HS-27A (cell line): ENCODE measurements around the gene TBX18.

Experiments
- DNase-seq: peaks from one replicate; pipeline ENCODE4 v3.0.0-alpha.2; 2012; ENCODE audit warnings: low read depth, missing footprints

The TBX18 gene

DNA sequence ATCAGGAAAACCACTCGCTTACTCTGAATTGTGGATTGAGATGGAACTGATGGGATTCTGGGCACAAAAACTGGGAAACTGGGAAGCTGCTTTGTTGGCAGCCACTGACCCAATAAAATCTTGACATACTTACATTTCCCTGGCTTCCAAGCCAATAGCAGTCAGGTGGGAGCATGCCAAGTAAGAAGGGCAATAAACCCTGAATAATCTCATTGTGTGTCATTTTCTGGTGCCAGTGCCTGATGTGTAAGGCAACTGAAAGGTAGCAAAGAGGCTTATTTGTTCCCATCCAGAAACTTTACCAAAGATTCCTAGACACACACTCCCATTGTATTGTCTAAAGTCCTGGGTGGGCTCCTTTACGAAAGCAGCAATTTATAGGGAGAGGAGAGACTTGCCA, 93.2 kb downstream of the TBX18 start:
- no peak for DNase-seq

DNA sequence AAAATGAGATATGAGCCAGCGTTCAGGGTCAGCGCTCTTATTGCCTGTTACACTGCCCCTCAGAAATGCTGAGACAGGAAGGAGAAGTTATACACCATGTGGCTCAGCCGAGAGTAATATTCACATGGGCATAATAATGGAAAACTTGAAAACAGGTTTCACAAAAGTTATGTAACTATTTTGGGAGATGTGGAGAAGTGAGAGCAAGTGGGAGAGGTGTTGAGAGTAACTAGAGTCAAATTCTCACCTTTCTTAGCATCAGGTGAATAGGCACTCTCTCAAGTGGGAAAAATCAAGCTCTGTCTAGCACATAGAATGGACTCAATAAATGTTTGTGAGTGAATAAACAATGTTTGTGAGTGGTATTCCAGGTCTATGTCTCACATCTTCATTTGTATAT, 94.5 kb downstream of the TBX18 start:
- no peak for DNase-seq

DNA sequence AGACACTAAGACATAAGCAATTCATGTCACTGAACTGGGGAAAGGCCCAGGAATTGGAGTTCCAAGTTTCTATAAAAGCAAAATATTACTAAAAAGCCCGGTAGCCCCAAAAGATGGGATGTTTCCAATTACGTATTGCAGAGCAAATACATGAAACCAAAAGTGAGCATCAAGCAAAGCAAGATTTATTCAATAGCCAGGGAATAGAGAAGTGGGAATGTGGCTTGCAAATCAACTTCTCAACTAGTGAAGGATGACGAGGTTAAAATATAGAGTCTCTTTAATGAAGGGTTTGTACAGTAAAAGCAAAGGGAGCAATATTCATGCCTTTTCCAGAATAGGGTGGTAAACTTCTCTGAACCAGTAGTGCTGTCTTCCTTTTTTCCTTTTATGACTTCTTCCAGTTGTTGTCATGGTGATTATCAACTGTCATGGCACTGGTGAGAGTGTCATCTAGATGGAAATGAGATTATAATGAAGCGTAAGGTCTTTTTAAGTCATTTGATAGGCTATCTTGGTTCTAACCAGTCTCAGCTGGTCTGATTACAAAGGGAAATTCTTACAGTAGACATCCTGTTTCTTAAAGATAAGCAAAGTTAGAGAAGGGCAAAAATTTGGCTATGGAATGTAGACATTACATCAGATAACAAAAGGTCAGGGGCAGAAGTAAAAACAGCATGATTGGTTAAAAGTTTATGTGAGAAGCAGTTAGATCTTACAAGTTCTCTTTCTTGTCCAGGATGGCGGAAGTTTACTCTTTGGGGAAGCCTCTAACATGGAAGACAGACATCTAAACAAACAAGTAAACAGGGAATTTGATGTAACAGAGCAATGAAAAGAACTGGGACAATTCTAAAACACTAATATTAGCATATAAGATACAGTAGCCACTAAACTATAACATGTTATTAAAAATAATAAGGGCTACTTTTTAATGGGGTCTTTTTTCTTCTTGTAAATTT, 96.9 kb downstream of the TBX18 start:
- DNase-seq: no peak

DNA sequence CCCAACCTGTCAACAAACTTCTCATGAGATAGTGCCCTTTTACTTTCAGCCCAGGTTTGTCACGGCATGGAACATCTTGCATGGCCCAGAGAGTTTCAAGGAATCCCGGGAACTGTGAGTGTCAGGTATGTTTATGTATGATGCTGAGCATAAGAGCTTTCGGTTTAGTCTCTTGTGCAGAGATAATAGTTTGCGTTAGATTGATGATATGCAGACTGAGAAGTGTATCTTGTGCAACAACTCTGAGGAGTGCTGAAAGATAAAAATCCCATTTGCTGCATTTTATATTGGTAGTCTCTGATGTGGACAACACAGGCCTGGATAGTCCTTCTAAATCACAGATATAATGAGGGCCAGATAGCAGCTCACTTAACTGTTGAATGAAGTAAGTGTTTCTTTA, 99.0 kb downstream of the TBX18 start:
- DNase-seq: no peak

DNA sequence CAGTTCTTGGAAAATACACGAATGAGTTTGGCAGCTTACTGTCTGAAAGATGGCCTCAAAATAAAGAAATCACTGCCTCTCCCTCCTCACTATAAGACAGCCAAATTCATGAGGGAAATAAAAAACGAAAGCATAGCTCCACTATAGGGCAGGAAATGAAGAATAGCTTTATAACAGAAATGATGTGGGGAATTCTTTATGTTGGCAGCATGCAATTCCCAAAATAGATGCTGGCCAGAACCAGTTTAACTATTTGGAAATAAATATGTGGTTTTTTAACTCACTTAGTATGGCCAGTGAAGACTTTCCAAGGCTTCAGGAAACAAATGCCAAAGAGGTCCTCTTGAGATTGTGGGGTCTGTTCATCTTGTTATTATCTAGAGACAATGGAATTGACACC, 100.5 kb downstream of the TBX18 start:
- no peak for DNase-seq

DNA sequence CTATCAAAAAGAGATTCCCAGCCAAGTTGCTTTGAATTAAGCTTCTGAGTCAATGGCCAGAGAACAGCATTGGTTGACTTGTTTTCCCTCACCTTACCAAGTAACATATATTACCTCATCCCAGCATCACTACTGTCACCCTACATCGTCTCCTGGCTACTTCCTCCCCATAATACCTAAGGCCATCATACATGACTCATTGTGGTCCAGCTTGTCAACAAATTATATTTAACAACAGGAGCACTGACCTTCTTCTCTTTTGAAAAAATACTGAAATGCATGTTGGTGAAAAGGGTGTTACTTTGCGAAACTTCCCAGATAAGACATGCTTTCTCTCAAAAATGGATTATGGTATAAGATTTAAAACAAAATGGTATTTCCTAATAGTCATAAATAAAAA, 106.9 kb downstream of the TBX18 start:
- no peak for DNase-seq

DNA sequence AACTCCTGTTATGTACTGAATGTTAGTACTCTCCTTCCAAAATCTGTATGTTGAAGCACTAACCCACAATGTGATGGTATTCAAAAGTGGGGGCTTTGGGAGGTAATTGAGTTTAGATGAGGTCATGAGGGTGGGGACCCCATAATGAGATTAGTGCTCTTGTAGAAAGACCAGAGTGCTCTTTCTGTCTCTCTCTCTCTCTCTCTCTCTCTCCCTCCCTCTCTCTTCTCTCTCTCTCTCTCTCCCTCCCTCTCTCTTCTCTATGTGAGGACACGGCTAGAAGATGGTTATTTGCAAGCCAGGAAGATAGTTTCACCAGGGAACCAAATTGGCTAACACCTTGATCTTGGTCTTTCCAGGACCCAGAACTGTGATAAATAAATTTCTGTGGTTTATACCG, 107.4 kb downstream of the TBX18 start:
- no peak for DNase-seq

DNA sequence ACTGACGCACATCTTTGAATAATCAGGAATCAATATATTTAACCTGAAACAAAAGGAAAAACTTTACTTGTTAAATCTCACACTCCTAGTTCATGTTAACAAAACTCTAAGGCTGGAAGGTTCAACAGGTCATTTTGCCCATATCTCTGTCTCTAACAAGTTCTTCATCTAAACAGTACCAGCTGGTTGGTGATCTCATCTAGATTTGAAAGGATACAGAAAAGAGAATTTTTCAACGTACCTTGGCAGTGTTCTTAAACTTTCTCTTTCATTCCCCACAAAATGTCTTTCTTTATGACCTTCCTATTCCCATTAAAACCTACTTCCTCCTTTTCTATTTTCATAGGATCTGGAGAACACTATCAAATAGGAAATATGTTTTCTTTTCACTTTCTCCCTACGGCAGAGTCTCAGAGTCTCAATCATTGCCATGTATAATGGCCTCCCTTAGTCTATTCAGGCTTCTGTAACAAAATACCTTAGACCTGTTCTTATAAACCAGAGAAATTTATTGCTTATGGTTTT, 111.3 kb downstream of the TBX18 start:
- DNase-seq: no peak

DNA sequence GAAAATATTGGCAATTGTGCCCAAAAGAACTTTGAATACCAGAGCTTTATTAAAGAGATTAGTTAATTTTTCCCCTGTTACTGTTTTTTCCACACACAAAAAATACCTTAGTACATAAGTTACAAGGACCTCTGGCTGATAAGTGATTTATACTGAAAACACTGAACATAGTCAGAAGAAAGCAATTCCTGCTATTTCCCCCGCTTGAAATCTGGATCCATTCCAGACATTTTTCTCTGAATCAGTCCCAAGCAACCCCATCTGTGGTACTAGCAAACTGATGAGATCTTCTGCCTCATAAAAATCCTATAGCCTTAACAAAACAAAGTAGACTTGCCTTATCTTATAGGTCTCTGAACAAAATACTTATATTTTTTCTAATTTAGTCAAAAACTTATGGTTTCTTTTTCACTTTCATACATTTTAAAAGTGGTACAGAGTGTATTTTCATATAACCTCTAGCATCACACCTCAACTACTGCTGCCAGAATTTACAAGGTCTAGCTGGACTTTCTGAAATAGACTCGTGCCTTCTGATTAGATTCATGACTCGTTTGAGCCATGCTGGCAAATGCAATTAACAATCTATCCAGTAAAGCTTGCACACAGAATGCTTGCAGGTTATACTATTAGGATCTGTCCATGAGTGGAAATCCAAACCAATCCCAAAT, 111.9 kb downstream of the TBX18 start:
- DNase-seq: peak; percentile 81

DNA sequence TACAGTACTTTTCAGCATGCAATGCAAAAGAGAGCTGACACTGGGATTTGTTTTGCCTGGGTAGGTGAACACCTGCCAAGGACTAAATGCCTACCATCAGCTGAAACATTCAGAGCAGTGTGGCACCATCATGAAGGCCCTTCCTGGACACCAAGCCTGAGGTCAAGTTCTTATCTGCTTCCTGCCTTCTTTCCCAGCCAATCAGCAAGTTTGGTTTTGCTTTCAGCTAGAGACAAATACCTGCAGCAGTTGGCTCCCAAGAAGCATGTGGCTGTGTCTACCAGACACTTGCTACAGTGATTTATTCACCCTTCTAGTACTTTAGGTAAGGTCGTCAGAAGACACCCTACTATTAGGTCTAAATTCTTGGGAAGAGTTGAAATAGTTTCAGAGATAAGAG, 112.8 kb downstream of the TBX18 start:
- no peak for DNase-seq

DNA sequence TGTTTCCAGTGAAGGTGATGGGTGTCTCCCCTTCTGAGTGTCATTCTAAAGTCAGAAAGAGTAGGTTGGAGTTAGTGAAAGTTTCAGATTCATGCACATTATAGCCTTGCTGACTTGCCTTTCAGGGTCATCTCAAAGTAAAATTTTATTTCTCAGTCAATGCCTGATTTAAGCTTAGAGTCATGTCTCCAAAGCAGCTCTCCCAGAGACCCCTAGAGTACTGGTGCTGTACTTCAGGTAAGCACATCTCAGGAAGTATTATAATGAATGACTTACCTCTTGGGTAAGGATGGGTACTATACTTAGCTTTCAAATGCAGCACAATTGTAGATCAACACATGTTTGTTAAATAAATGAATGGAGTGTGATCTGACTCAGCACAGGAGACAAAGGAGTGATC, 116.0 kb downstream of the TBX18 start:
- DNase-seq: no peak

DNA sequence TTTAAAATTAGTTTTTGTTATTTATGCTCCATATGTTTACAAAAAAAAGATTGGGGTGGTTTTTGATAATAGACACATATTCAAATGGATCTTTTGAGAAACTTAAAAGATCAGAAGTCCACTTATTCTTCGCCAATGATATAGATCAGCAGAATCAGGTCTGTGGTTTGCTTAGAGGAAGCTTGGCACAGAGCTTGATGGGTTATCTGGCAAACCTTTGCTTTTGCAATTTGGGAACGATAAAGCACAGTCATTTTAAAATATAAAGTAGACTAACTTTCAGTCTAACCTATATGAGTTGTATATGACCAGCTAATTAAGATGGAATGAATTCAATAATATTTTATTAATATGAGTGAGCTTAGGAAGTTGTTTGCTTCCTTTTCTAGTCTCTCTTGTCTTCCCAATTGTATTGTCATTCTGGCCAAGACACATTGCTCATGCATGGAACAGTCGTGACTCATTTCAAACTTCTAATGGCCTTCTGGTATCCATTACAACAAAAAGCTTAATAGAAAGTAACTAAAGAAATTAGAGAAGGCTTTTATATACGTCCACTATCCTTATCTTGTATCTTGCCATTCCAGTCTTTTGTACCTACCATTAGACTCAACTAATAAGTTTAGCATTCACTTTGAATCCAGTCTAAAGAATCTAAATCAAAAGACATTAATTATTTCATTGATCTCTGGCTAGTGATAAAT, 118.7 kb downstream of the TBX18 start:
- no peak for DNase-seq

DNA sequence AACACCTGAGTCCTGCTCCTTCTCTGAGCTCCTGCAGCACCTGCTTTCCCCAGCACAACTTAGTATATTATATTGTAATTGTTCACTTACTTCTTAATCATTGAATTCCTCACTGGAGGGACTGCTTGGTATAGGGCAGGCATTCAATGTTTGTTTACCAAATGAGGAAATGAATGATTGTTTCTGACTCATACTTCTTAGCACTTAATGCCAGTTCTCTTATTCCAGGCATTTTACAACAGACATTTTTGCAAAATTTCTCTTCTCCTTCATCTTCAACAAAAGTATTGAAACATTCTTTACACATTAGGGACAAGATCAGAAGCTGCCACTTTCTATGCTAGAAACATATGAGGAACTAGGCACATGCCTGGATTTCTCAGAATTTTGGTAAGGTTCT, 119.4 kb downstream of the TBX18 start:
- DNase-seq: no peak

DNA sequence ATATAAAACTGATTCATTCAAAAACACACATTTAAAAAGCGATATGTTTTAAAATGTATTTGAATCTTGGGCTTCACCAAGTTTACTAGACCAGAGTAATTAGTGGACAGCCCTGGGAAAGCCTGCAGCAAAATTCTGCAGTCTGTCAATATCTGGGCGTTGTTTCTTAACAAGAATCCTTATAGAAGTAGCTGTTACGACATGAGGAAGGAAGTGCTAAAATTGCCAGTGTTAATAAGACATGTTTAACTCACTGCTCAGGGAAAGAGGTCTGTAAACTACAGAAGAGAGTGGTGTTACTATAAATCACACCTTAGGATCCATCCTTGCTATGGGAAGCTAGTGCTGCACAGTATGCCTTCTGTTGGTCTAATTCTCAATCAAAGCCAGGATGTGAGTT, 120.6 kb downstream of the TBX18 start:
- no peak for DNase-seq

DNA sequence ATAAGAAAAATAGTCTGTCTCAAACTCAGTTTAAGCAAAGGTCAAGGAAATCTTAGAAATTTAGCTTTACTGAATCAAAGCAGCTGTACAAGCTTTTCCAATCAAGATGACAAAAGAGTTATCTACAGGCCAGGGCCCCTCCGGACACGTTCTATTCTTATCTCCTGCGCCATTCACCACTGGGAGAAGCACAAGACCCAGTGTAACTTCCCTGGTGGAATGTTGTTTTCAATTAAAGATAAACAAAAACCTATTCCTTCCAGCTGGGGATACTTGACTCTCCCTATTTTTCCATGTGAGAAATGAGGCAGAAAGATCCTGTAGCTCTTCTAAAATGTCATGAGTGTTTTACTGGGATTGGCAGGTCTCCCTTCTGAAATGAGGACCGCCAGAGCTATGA, 123.3 kb downstream of the TBX18 start:
- DNase-seq: no peak

DNA sequence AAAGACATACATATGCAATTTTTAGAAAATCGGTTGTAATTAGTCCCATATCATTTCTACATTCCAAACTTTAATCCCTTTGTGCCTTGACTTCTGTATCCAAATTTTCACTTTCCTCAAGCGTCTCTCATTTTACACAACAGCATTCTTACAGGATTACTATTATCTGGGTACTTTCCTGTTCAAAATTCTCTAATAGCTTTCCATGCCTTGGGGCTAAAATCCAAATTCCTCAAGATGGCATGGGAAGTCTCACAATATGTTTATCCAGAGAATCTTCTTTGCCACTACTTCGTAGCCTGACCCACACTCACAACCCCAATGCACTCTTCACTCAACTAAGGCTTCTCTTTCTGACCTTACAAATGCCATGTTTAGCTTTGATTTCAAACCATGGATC, 125.0 kb downstream of the TBX18 start:
- no peak for DNase-seq

DNA sequence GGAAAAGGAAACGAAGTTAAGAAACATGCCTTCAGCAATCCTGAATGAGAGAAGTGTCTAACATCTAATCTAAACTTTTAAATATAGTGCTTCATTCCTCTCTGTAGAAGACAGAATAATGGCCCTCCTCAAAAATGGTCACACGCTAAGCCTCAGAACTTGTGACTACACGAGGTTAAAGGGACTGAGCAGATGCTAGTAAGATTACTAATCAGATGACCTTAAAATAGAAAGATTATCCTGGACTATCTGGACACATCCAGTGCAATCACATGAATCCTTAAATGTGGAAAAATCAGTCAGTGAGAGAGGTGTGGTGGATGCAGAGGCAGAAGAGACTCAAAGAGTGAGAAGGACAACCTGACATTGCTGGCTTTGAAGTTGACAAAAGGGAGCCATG, 126.1 kb downstream of the TBX18 start:
- no peak for DNase-seq
